ENCODE data around the gene DGKG. TPM values are rescaled to one million over a fixed set of nuclear protein-coding genes. Genes with fewer than 3 reads are reported as not detected.

Gene DGKG
- total and polyA plus RNA-seq, 10 of the 15 experiments (the other 5 are each of a cell fraction or from before 2014, with no cell fraction given): 0.39 to 6.2 (median 4.7) TPM

GRCh38 chr3:186248850-186249249, 113.2 kb downstream of the DGKG start (continued):
- no peak for TF ChIP-seq TCF3 (IDR thresholded peaks at IDR 0.05; ENCODE audit: borderline replicate concordance, insufficient read depth, low read depth, low read length)
- TF ChIP-seq NRF1 (conservative IDR thresholded peaks at IDR 0.05; ENCODE audit: low read depth, low read length): no peak
- TF ChIP-seq, protein P1, sequence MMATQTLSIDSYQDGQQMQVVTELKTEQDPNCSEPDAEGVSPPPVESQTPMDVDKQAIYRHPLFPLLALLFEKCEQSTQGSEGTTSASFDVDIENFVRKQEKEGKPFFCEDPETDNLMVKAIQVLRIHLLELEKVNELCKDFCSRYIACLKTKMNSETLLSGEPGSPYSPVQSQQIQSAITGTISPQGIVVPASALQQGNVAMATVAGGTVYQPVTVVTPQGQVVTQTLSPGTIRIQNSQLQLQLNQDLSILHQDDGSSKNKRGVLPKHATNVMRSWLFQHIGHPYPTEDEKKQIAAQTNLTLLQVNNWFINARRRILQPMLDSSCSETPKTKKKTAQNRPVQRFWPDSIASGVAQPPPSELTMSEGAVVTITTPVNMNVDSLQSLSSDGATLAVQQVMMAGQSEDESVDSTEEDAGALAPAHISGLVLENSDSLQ (IDR thresholded peaks at IDR 0.05): no peak
- TF ChIP-seq SUZ12 (IDR thresholded peaks at IDR 0.05; ENCODE audit: unreplicated experiment): no peak
- TF ChIP-seq JUND (IDR thresholded peaks at IDR 0.05; ENCODE audit: low read depth, low read length): no peak
- no peak for TF ChIP-seq EP300 (IDR thresholded peaks at IDR 0.05; ENCODE audit: borderline replicate concordance in 1 of 2, control insufficient read depth in 1 of 2, low read depth in 2 of 2, low read length in 2 of 2)
- TF ChIP-seq GABPA (IDR thresholded peaks at IDR 0.05; ENCODE audit: low read depth): no peak
- TF ChIP-seq FOS (IDR thresholded peaks at IDR 0.05; ENCODE audit: borderline replicate concordance, extremely low read depth, insufficient read length): no peak
- no peak for TF ChIP-seq ZNF207 (IDR thresholded peaks at IDR 0.05; ENCODE audit: borderline replicate concordance)

DNA sequence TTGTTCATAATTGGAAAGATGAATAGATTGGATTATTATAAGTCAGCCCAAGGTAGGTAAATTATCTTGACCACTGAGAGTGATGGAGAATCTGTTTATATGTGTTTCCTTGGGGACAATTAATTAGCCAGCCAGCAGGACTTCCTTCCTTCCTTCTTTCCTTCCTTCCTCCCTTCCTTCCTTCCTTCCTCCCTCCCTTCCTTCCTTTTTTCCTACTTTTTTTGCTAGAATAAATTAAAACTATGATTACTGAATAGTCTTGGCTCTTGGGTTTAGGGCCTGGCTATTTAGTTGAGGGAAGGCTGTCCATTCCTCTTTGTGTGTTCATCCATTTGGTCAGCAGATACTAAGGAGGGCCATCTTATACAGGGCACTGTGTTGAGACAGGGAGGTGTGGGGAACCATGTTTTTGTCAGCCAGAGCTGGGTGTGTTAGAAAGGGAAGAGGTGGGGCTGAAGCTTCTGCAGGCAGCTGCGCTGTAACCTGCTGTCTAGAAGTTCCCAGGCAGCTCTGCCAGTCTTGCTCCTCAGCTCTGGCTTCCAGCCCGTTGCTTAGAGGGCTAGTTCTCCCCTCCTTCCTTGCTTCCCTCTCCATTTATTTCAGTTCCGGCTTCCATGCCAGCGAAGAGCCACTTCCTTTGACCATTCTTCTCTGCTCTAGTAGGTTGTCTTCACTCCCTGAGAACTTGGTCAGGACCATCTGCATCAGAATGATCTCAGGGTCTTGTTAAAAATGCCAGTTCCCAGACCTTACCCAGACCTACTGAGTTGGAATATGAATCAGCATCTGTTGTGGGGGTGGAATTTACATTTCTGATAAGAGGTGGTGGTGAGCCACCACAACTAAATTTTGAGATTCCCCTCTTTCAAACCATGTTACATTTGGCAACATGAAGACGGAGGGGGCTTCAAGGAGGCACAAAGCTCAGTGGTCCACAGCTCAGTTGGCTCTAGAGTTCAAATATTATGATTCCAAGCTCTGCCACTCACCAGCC, 113.9 kb downstream of the DGKG start:
- POLR2A ChIA-PET: no interaction called here
- DNase-seq (ENCODE audit: low read depth, low spot score) (no peak), FAIRE-seq (no peak), ATAC-seq (peak; percentile 49)
- no peaks in the 10 kb centered on the region for H3K9me3 ChIP-seq (replicated peaks; ENCODE audit: control insufficient read depth, insufficient read depth, low read length)
- H3K27me3 ChIP-seq (replicated peaks in 1 of 2; ENCODE audit: control insufficient read depth in 2 of 2, insufficient read depth in 2 of 2, low read length in 1 of 2): no peaks in the 10 kb centered on the region
- H3K27ac ChIP-seq (ENCODE audit: control insufficient read depth, insufficient read depth): no peak overlapping the region
- H3K4me3 ChIP-seq: no peak overlapping the region
- intact Hi-C loops (cut with micrococcal nuclease; ENCODE audit: unreplicated experiment) (no loop called here), in situ Hi-C loops (cut with MboI) (no loop called here)
- H3K4me2 ChIP-seq (ENCODE audit: control insufficient read depth, insufficient read depth): peak overlapping the region; percentile 28; the same call in 1 of the 2 replicates
- H3K36me3 ChIP-seq (ENCODE audit: control insufficient read depth in 2 of 2, insufficient read depth in 2 of 2, low read length in 1 of 2): no peaks in the 10 kb centered on the region
- TF ChIP-seq RUNX3 (IDR thresholded peaks at IDR 0.05; ENCODE audit: low read length): peak; percentile 50
- TF ChIP-seq ZBED1 (IDR thresholded peaks at IDR 0.05; ENCODE audit: borderline replicate concordance): no peak
- peak; percentile 23; the same call in 1 of the 2 replicates for TF ChIP-seq MTA2 (IDR thresholded peaks at IDR 0.05; ENCODE audit: low read depth)
- TF ChIP-seq ASH2L (IDR thresholded peaks at IDR 0.05; ENCODE audit: borderline replicate concordance, low read depth): no peak
- TF ChIP-seq POLR2AphosphoS5 (IDR thresholded peaks at IDR 0.05; ENCODE audit: low read length): no peak
- TF ChIP-seq PAX8 (IDR thresholded peaks at IDR 0.05): no peak
- TF ChIP-seq POLR2AphosphoS2 (IDR thresholded peaks at IDR 0.05; ENCODE audit: low read depth, low read length): no peak
- TF ChIP-seq IKZF2 (IDR thresholded peaks at IDR 0.05): peak in 1 of 2 experiments; percentile 25; a peak in 1 of 4 replicates
- 0 out of 2 replicates have a peak, but pooled peaks have one; percentile 15 for TF ChIP-seq IKZF1 (conservative IDR thresholded peaks at IDR 0.05)
- peak; percentile 45; the same call in 1 of the 3 replicates for TF ChIP-seq POU2F2 (IDR thresholded peaks at IDR 0.05; ENCODE audit: borderline replicate concordance, low read depth, low read length)
- TF ChIP-seq ETV6 (conservative IDR thresholded peaks at IDR 0.05 in 1 of 2, IDR thresholded peaks at IDR 0.05 in 1 of 2; ENCODE audit: borderline replicate concordance in 1 of 2, low read depth in 1 of 2): 0 out of 4 replicates have a peak, but pooled peaks of 1 of the 2 experiments have one; percentile 31
- peak; percentile 20; the same call in 1 of the 2 replicates for TF ChIP-seq NFIC (IDR thresholded peaks at IDR 0.05; ENCODE audit: low read depth, low read length)
- H4K20me1 ChIP-seq (ENCODE audit: control insufficient read depth, insufficient read depth): no peaks in the 10 kb centered on the region
- WGBS (ENCODE audit: insufficient coverage, insufficient replicate concordance, low lambda C conversion rate, missing lambda C conversion rate): 18% methylated on average over 5 of the region's 5 CpGs
- SMC1A ChIA-PET (ENCODE audit: uncharacterized antibody, unreplicated experiment): interaction anchor here (1.2 to 27.2 kb wide), 5 partner anchors 11 to 291 kb away, joined by 3 to 655 read pairs (median 5); partner anchors contain the start of gene CRYGS
- RAD21 ChIA-PET (ENCODE audit: unreplicated experiment): interaction anchor here (0.6 to 1.5 kb wide), 4 partner anchors 60 to 292 kb away, joined by 3 to 6 read pairs (median 4); no protein-coding TSS in a partner anchor
- no peaks in the 10 kb centered on the region for H3K79me2 ChIP-seq (ENCODE audit: control insufficient read depth, insufficient read depth, low read length)
- H3K4me1 ChIP-seq (ENCODE audit: control insufficient read depth, insufficient read depth, low read length): peaks cover 8% of the 10 kb centered on the region
- no TSS peak for BruUV-seq (replicated peaks)
- CTCF ChIA-PET: interaction anchor here (0.6 to 29.4 kb wide), 5 partner anchors 8 to 367 kb away, joined by 3 to 847 read pairs (median 5); partner anchors contain the start of gene CRYGS
- no peak overlapping the region; the same call in 1 of the 2 replicates for H2AFZ ChIP-seq (ENCODE audit: control insufficient read depth, low read depth, low read length)
- H3K9ac ChIP-seq (ENCODE audit: control insufficient read depth, insufficient read depth, low read length): no peak overlapping the region
